ENCODE results near the gene SETMAR.
"Not testable (repeated sequence)": the region's sequence is repeated elsewhere in the genome, so short reads cannot be mapped to it uniquely, and the experiment has no call there.

SETMAR gene

GRCh38 chr3:4303187-4304123, at the start of gene SETMAR:
Gene SETMAR (plus strand): TSS chr3:4303369. CDS start chr3:4303371, 2 bp downstream.
- DNase-seq = peak; percentile 56

DNA sequence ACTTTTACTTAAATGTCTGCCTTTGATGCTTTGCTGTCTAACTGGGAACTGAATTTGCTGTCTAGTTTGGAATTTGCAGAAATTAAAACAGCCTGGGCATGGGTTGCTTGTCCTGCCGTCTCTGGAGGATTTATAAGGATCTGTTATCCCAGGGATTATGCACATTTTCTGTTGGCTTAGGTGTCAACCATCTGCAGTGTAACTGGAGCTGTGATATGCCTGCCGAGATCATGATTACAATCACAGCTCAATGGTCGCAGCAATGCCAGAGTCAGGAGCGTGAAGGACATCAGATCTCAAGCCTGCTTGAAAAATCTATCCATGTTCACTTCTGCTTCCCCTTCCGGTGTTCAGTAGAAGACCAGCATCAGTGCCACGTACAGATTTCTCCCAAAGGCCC, 41.8 kb upstream of the SETMAR start:
- no peak for DNase-seq

DNA sequence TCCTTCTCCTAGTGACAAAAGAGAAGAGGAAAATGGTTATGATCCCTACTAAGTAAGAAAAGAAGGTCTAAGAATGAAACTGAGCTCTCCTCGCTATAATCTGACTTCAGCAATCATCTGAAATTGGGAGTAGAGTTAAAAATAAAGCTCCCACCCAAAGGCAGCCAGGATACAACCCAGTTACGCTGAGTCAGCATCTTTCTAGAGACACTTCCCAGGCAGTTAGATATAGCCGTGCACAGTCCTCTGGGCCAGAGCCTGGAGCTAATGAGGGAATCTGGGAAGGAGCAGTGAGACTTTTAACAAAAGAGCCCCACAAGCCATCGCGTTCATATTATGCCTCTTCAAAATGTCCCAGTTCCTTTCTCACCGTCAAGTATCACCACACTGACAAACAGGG, 39.1 kb upstream of the SETMAR start:
- DNase-seq = no peak

- no peak for DNase-seq
Observed at GRCh38 chr3:4270720-4271119, 32.4 kb upstream of the SETMAR start.

DNA sequence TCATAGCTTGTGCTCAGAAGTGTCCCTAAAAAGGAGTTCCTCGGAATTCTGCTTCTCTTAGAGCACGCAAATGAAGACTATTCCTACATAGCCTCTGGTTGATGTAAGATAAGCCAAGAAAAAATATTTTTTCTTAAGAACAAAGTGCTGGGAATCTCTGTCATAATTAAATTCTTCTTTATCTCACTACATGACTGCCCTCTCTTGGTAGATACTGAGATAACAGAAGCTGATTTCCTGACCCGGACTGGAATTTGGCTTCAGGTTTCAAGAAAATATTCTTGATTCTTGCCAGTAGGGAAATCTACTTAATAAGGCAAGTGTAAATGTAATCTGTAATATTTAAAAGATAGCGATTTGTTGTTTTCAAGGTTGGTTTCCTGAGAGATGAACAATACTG, 31.3 kb upstream of the SETMAR start:
- DNase-seq = no peak

DNA sequence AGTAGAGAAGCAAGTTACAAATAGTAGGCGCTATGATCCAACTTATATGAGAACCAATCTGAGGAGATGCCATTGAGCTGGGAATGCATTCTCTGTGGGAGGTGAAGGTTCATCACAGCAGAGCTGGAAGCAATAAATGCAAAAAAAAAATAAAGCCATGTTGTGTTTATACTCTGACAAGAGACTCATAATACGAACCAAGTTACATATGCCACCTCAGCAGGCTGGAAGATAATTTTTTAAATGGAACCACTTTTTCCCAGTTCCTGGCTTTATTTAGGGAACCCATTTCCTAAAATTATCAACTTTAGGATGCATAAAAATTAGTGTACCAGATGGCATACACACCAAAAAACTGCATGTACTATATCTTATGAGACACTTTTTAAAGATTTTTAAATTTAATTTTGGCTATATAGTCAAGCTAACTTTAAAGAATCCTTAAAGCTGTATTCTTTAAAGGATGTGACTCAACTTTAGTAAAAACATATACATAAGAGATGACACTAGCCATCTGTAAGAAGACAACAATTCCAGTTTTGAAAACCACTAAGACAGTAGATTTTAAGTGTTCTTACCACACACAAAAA, 23.6 kb upstream of the SETMAR start:
- no peak for DNase-seq

DNA sequence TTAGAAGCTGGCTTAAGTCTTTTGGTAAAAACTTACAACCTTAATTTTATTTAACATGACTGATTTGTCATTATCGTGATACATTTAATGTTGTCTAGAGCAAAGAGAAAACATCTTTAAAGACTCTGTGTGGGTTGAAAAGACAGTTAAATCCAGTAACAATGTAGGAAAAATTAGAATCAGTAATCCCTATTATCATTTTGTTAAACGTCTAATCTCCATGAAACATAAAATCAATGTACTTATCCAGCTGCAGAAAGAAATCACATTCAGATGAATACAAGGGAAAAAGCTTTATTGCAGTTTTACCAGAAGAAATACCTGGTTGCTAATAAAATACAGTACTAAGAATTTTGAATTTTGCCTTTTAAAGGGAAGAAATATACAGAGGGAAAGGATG, 21.2 kb upstream of the SETMAR start:
- no peak for DNase-seq

DNA sequence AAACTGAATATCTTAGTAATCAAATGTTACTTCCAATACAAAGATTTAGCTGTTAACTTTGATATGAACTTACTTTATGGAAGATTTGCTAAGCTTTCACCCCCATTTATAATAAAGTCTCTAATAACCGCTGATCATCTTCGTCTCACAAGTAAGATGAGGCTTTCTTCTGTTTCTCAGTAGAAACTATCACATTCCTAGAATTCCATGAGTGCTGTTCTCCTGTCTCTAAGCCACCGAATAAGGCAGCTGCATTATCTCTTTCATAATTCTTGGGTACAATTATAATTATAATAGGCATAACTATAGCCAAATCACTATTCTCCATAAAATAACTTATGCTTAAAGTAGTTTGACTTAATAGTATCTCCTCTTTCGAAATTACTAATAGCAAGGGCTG, 18.3 kb upstream of the SETMAR start:
- DNase-seq = no peak

DNA sequence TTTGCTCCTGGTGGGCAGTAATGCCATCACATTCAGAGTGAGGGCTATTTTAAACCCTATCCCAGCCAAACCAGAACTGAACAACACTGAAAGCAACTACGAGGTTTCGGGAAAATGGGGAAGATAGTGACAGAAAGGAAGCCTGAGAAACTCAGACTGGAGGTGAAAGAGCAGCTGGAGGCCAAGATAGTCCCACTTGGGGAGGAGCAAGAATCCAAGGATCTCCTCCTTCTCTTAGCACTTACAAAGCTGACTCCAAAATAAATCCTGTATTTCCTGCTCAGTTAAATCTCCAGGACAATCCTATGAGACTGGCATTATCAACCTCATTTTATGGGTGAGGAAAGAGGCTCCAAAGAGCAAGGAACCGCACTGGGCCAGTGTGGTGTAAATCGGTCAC, 14.1 kb upstream of the SETMAR start:
- DNase-seq = no peak

- peak; percentile 12 for DNase-seq
Observed at GRCh38 chr3:4290272-4290893, 12.8 kb upstream of the SETMAR start.

GRCh38 chr3:4292301-4292700, 10.9 kb upstream of the SETMAR start:
- DNase-seq = no peak

- DNase-seq = no peak
Observed at GRCh38 chr3:4294616-4295327, 8.4 kb upstream of the SETMAR start.

DNA sequence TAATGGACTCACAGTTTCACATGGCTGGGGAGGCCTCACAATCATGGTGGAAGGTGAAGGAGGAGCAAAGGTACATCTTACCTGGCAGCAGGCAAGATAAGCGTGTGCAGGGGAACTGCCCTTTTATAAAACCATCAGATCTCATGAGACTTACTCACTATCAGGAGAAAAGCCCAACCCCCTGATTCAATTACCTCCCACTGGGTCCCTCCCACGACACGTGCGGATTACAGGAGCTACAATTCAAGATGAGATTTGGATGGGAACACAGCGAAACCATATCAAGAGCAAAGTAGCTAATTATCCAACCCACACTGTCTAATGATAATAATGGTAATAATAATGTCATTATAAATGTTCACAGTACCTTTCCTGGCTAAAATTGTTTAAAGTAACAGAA, 6.7 kb upstream of the SETMAR start:
- not testable (repeated sequence) for DNase-seq

DNA sequence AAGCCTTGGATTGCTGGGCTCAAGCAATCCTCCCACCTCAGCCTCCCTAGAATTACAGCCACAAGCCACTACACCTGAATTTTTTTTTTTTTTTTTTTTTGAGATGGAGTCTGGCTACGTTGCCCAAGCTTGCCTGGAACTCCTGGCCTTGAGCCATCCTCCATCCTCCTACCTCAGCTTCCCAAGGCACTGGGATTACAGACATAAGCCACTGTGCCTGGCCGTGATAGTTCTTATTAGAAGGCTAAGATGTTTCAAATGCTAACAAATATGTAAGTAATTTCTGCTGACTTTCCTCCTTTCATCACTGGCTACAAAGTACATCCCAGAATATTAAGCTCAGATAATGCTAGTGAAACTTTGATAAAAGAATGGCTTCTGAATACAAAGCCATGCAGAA, 5.7 kb upstream of the SETMAR start:
- DNase-seq = no peak

- no peak for DNase-seq
Observed at GRCh38 chr3:4302747-4303146, 422 bp upstream of the SETMAR start.

- not testable (repeated sequence) for DNase-seq
Observed at GRCh38 chr3:4305210-4305609, 2.0 kb downstream of the SETMAR start.

GRCh38 chr3:4306091-4306490, 2.9 kb downstream of the SETMAR start:
- no peak for DNase-seq

DNA sequence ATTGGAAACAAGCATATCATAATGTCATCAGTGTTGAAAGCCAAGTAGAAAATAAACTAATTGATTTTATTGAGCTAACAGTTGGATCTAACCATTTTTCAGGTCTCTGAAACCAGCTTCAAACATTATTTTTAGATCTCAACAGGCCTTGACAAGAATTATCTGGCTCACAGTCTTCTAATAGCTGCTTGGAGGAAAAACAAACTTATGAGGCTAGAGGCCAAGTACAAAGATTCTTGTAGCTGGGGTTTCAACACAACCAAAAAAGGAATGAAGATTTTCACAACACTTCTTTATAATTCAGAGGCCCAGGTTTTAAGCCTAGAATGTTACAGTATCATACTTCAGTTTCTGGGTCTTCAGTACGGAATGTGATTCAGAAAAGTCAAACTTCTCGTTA, 3.7 kb downstream of the SETMAR start:
- DNase-seq = no peak

DNA sequence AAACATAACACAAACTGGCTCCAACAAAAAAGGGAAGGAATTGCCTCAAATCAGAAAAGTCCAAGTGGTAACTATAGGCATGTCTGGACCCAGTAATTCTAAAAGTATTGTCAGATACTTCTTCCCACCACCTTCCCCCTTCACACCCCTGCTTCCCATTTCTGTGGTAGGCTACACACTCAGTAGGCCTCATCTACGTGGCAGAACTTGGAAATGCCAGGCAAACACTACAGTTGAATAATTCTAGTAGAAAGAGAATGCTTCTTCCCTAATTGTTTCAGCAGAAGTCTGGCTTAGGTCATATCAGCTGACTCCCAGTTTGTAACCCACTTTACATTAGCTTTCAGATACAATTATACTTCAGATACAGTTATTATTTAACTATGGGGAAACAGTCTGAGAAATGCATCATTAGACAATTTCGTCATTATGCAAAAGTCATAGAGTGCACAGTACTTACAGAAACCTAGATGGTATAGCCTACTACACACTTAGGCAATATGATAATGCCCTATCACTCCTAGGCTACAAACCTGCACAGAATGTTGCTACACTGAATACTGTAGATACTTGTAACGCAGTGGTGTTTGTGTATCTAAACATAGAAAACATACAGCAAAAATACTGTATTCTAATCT, 6.4 kb downstream of the SETMAR start:
- DNase-seq = no peak

DNA sequence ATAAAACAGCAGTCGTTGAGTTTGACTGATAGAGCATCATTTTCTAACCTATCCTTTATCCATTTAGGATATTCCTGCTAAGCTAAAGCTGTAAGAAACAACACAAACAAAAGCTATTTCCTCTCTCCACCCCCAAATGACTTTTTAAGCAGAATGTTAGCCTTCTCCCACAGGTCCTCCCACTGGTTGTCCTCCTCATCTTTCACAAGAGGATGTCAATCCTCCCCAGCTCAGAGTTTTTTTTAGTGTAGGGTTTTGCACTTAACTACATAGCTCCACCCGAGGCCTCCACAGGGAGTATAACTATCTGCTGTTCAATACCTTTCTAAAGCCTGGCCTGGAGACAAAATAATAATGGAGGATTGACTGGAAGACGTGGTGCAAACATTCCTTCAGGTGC, 7.8 kb downstream of the SETMAR start:
- no peak for DNase-seq

- no peak for DNase-seq
Observed at GRCh38 chr3:4311496-4311895, 8.3 kb downstream of the SETMAR start.

DNA sequence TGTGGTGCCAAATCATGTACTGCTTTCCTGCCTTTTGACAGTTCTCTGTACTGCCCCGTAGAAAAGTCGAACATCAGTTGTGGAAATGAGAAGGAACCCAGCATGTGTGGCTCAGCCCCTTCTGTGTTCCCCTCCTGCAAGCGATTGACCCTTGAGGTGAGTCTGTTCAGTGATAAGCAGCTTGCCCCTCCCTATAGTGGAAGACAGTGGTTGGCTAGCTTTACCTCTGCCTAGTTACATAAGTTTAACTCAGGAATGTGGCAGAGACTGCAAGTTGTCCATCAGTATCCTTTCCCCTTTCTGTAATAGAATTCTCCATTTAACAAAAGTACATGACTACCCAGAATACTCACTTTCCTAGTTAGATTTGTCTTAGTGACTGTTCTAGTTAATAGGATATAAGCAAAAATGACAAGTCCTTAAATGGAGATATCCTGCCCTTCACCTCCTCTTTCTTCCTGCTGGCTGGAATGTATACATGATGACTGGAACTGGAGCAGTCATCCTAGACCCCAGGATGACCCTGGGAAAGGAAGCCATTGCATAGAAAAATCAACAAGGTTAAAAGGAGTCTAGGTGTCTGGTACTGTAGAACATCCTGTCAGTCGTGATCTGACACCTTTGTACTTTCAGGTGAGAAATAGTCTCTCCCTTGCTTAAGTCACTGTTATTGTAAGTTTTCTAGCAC, 10.6 kb downstream of the SETMAR start:
- no peak for DNase-seq

All from NCI-H1417 treated with DMSO at 0.1 percent for 48 hours (cell line).